ENCODE results near the gene ZNF593. TPM values are rescaled to one million over a fixed set of nuclear protein-coding genes. Genes with fewer than 3 reads are reported as not detected.
A peak's percentile ranks its signal among the peaks of the same experiment; 100 is the strongest.

The ZNF593 gene
- 22.5 and 33.3 TPM in 2 replicates for polyA plus RNA-seq (2014; cell fraction: cytosol; rRNA removed)
- 11.2 and 29.0 TPM in 2 replicates for polyA plus RNA-seq (2014; cell fraction: nucleus; rRNA removed)

GRCh38 chr1:26169669-26170471 lies at the start of gene ZNF593:
Gene ZNF593 (plus strand): TSS chr1:26169908. CDS start chr1:26169984, 76 bp downstream.
- peak; percentile 85 for DNase-seq (ENCODE audit: low spot score)

- DNase-seq (ENCODE audit: low spot score), result peak; percentile 72
Observed at GRCh38 chr1:26121854-26122773, 47.6 kb upstream of the ZNF593 start.

GRCh38 chr1:26122988-26123973 lies 46.4 kb upstream of the ZNF593 start:
- DNase-seq (ENCODE audit: low spot score), result no peak

GRCh38 chr1:26124418-26125331 lies 45.0 kb upstream of the ZNF593 start:
- DNase-seq (ENCODE audit: low spot score), result no peak

- no peak for DNase-seq (ENCODE audit: low spot score)
Observed at GRCh38 chr1:26125382-26125781, 44.3 kb upstream of the ZNF593 start.

GRCh38 chr1:26125946-26126320 lies 43.8 kb upstream of the ZNF593 start:
- no peak for DNase-seq (ENCODE audit: low spot score)

GRCh38 chr1:26126321-26127084 lies 43.2 kb upstream of the ZNF593 start:
- no peak for DNase-seq (ENCODE audit: low spot score)

GRCh38 chr1:26127235-26128163 lies 42.2 kb upstream of the ZNF593 start:
- DNase-seq (ENCODE audit: low spot score), result no peak

- no peak for DNase-seq (ENCODE audit: low spot score)
Observed at GRCh38 chr1:26129778-26130177, 39.9 kb upstream of the ZNF593 start.

GRCh38 chr1:26130695-26131094 lies 39.0 kb upstream of the ZNF593 start:
- no peak for DNase-seq (ENCODE audit: low spot score)

- no peak for DNase-seq (ENCODE audit: low spot score)
Observed at GRCh38 chr1:26132128-26132833, 37.4 kb upstream of the ZNF593 start.

- DNase-seq (ENCODE audit: low spot score), result no peak
Observed at GRCh38 chr1:26132834-26133167, 36.9 kb upstream of the ZNF593 start.

- no peak for DNase-seq (ENCODE audit: low spot score)
Observed at GRCh38 chr1:26134466-26134865, 35.2 kb upstream of the ZNF593 start.

GRCh38 chr1:26138974-26139558 lies 30.6 kb upstream of the ZNF593 start:
- no peak for DNase-seq (ENCODE audit: low spot score)

GRCh38 chr1:26142159-26142558 lies 27.5 kb upstream of the ZNF593 start:
- no peak for DNase-seq (ENCODE audit: low spot score)

- peak; percentile 82 for DNase-seq (ENCODE audit: low spot score)
Observed at GRCh38 chr1:26145041-26145959, 24.4 kb upstream of the ZNF593 start.

Measured in SK-N-DZ (cell line).